Mucosa of rectum (tissue), 2 donors: ENCODE results near the gene HES6.
"Not testable (repeated sequence)": the region's sequence is repeated elsewhere in the genome, so short reads cannot be mapped to it uniquely, and the experiment has no call there.

Source experiments
- H3K27ac ChIP-seq, 2 donors: one replicate each; pipeline ENCODE4 v1.7.0; 2013; ENCODE audit warnings: inconsistent platforms in 2 of 2, low read depth in 2 of 2, low read length in 2 of 2
- H3K27me3 ChIP-seq, 2 donors: one replicate each; pipeline ENCODE4 v1.7.0; 2013; ENCODE audit warnings: low read length in 2 of 2; ENCODE audit not compliant: control insufficient read depth in 2 of 2, insufficient read depth in 2 of 2
- H3K36me3 ChIP-seq, 2 donors: one replicate each; pipeline ENCODE4 v1.7.0; 2013; ENCODE audit warnings: low read length in 2 of 2; ENCODE audit not compliant: control insufficient read depth in 2 of 2, insufficient read depth in 2 of 2
- H3K4me1 ChIP-seq, 2 donors: one replicate each; pipeline ENCODE4 v1.7.0; 2013; ENCODE audit warnings: low read length in 2 of 2, mild to moderate bottlenecking in 1 of 2; ENCODE audit not compliant: control insufficient read depth in 2 of 2, insufficient read depth in 2 of 2
- H3K4me3 ChIP-seq, 2 donors: one replicate each; pipeline ENCODE4 v1.7.0; 2013; ENCODE audit warnings: low read length in 2 of 2
- H3K9ac ChIP-seq, 2 donors: one replicate each; pipeline ENCODE4 v1.7.0; 2013; ENCODE audit warnings: low read length in 2 of 2, low read depth in 1 of 2, mild to moderate bottlenecking in 1 of 2
- H3K9me3 ChIP-seq, 2 donors: one replicate each; pipeline ENCODE4 v1.7.0; 2013; ENCODE audit warnings: low read length in 2 of 2; ENCODE audit not compliant: control insufficient read depth in 2 of 2
- donor health status: healthy.
- donor health status: Normal muscosa, but diverticular disease.

The HES6 gene

DNA sequence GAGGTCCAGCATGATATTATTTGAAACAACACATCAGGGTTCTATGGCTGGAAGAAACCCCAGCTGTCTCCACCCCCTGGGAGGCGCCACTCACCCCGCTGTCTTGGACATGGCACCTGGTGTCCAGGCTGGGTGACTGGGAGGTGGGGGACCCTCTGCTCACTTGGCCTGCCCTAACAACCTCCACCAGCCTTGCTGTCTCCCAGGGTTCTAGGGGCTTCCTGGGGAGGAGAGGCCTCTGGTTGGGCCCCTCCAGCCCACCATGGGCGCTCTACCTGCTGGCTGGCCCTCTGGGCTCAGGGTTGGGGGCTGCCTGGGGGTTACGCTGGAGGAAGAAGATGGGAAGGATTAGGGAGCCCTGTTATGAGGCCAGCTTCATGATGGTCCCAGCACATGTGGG, 32.3 kb upstream of the HES6 start:
- Histone ChIP-seq H3K27me3 (no peaks in the 10 kb centered on the region), H3K4me3 (no peak overlapping the region), H3K36me3 (peaks cover 75 to 77% of the 10 kb centered on the region in 2 donors), H3K4me1 (peaks cover 14 to 19% of the 10 kb centered on the region in 2 donors), H3K9ac (no peak overlapping the region), H3K27ac (no peak overlapping the region), H3K9me3 (no peaks in the 10 kb centered on the region)

DNA sequence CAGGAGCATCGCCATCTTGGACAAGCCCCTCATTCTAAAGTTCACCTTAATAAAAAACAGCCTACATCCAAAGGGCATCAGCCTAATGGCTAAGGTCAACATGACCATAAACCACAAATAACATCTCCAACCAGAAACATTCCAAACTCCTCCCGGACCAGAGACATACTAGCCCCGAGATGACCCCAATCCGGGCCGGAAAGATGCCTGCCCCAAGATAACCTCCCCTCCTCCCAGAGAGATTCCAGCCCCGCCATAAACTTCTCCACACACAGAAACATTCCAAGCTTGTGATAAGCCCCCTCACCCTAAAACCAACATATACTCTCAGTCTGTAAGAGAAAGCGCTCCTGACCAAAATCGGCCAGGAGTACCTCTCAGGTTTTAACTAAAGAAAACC, 31.8 kb upstream of the HES6 start:
- not testable (repeated sequence) for H3K9ac ChIP-seq, H3K27me3 ChIP-seq, H3K9me3 ChIP-seq, H3K27ac ChIP-seq, H3K4me3 ChIP-seq
- Histone ChIP-seq H3K36me3 (peaks cover 72 to 76% of the 10 kb centered on the region in 2 donors), H3K4me1 (peaks cover 14 to 19% of the 10 kb centered on the region in 2 donors)

DNA sequence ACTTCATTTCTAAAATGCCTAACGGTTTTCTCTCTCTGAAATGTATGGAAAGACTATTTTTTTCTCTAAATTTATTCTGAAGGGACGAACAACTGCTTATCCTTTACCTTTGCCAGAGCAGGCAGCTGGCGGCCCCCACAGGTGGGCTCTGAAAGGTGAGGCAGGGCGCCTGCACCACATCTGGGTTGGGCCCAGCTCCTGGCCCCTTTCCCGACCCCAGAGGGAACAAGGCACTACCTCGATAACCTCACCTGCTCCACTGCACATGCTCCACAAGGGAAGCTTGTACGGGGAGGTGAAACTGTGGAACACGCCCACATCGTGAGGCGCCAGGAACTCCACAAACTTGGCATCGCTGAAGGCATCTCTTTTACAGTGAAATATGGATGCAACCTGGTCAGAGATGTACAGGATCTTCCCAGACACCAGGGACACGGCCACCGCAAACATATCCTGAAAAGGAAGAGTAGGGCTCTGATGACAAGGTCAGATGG, 31.3 kb upstream of the HES6 start:
- Histone ChIP-seq H3K27ac (no peak overlapping the region), H3K4me3 (no peak overlapping the region), H3K9me3 (no peaks in the 10 kb centered on the region), H3K27me3 (no peaks in the 10 kb centered on the region), H3K36me3 (peaks cover 67 to 70% of the 10 kb centered on the region in 2 donors), H3K9ac (no peak overlapping the region), H3K4me1 (peaks cover 14 to 19% of the 10 kb centered on the region in 2 donors)

DNA sequence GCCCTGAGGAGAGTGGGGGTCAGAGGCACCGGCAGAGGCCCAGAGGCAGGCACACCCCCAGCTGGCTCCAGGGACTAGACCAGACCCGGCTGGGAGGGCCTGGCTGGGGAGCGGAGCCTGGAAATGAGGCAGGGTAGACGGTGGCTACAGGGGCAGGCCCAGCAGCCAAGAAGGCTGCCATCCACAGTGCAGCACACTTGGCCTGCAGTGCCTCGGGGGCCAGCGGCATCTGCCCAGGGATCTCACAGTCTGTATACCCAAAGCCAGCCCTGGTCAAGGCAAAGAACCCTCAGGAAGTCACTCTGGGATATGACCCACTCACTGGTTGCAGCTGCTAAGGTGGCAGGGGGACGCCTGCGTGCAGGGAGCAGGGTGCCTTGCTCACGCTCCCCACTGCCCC, 30.8 kb upstream of the HES6 start:
- no peak overlapping the region for H3K4me3 ChIP-seq
- peaks cover 65 to 67% of the 10 kb centered on the region in 2 donors for H3K36me3 ChIP-seq
- peaks cover 14 to 19% of the 10 kb centered on the region in 2 donors for H3K4me1 ChIP-seq
- H3K27ac ChIP-seq: no peak overlapping the region
- H3K9me3 ChIP-seq: no peaks in the 10 kb centered on the region
- no peak overlapping the region for H3K9ac ChIP-seq
- no peaks in the 10 kb centered on the region for H3K27me3 ChIP-seq

DNA sequence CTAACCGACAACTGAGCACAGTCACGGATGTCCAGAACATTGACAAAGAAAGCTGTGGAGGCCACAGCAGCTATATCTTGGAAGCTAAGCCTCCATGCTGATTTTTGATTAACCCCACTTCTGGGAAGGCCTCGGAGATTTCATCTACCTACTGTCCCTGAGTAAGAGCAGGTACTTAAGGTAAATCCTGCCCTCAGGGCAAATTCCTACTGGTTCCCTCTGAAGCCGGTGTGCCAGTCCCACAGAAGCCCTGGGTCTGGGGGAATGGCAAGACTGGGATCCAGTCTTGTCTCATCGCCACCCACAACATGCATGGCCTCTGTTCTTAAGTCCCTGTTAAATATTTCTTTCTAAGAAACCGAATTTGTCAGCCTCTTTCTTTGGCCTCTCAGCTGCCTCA, 29.9 kb upstream of the HES6 start:
- no peaks in the 10 kb centered on the region for H3K27me3 ChIP-seq
- H3K9ac ChIP-seq: no peak overlapping the region
- no peaks in the 10 kb centered on the region for H3K9me3 ChIP-seq
- H3K4me1 ChIP-seq: peaks cover 9 to 15% of the 10 kb centered on the region in 2 donors
- peaks cover 65 to 67% of the 10 kb centered on the region in 2 donors for H3K36me3 ChIP-seq
- no peak overlapping the region for H3K27ac ChIP-seq
- H3K4me3 ChIP-seq: no peak overlapping the region

DNA sequence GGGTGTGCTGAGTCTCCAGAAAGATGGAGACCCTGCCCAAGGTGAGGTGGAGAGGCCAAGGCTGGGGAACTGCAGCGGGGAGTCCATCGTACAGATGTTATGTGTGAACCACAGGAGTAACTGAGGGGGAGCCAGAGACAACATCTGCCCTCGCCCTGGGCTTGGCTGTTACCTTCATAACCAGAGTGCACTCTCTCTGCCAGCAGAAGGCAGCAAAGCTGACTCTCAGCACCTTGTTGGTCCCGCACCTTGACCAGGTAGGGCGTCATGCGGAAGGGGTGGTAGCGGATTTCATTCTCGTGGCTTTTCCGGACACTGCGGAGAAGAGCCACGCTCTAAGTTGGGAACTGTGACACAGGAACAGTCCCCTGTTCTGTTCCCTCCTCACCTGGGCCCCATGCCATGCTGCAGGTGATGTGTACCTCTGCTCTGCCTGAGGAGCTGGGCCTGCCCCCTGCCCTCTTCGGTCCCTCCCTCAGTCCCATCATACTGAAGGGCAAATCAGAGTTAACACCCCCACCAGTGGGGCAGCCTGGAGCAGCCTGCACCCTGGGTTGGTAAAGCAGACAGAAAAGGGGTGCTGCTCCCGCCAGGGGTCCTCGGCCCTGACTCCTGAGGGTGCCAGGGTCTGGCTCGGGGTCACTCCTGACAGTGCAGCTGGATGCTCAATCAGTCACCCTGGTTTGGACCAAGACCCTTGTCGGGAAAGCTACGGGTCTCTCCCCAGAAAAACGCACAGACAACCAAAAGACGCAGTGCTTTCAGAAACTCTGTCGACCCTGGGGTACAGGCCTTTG, 28.2 kb upstream of the HES6 start:
- H3K27me3 ChIP-seq: no peaks in the 10 kb centered on the region
- peaks cover 63 to 66% of the 10 kb centered on the region in 2 donors for H3K36me3 ChIP-seq
- H3K4me3 ChIP-seq: no peak overlapping the region
- peaks cover 10 to 16% of the 10 kb centered on the region in 2 donors for H3K4me1 ChIP-seq
- H3K27ac ChIP-seq: no peak overlapping the region
- H3K9ac ChIP-seq: no peak overlapping the region
- no peaks in the 10 kb centered on the region for H3K9me3 ChIP-seq

DNA sequence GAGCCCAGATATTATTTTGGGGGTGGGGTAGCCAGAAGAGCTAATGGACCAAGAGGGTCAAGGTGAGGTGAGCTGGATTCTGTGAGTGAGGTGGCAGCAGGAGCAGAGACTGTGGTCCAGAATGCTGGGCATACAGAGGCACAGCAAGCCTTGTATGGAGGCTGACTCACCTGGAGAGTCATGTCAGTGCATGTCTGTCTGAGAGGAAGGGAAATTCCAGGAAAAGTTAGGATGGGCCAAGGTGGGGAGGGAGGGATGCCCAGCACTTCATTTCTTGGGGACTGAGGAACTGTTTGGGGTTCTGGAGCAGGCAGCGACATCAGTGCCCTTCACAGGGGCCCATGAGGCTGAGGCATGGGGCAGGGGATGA, 27.5 kb upstream of the HES6 start:
- H3K9me3 ChIP-seq: no peaks in the 10 kb centered on the region
- no peak overlapping the region for H3K4me3 ChIP-seq
- H3K27ac ChIP-seq: no peak overlapping the region
- H3K27me3 ChIP-seq: no peaks in the 10 kb centered on the region
- peaks cover 16 to 17% of the 10 kb centered on the region in 2 donors for H3K4me1 ChIP-seq
- no peak overlapping the region for H3K9ac ChIP-seq
- peaks cover 62 to 64% of the 10 kb centered on the region in 2 donors for H3K36me3 ChIP-seq

DNA sequence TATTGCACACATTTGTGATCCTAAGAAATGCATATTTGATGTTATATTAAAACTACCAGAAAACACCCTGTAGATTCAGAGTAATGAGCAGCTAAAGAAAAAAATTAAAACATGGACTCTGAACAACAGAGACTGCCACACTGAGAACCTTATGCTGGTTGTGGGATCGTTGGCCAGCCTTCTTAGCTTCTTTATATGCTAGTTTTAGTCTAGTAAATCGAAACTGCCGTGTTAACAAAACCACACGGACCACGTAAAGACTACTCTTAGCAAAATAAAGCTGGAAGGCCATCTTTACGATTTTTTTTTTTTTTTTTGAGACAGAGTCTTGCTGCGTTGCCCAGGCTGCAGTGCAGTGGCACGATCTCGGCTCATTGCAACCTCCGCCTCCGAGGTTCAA, 25.8 kb upstream of the HES6 start:
- Histone ChIP-seq H3K9me3 (no peaks in the 10 kb centered on the region), H3K4me1 (peaks cover 16 to 17% of the 10 kb centered on the region in 2 donors), H3K4me3 (no peak overlapping the region), H3K9ac (no peak overlapping the region), H3K27ac (no peak overlapping the region), H3K27me3 (no peaks in the 10 kb centered on the region), H3K36me3 (peaks cover 64 to 67% of the 10 kb centered on the region in 2 donors)

DNA sequence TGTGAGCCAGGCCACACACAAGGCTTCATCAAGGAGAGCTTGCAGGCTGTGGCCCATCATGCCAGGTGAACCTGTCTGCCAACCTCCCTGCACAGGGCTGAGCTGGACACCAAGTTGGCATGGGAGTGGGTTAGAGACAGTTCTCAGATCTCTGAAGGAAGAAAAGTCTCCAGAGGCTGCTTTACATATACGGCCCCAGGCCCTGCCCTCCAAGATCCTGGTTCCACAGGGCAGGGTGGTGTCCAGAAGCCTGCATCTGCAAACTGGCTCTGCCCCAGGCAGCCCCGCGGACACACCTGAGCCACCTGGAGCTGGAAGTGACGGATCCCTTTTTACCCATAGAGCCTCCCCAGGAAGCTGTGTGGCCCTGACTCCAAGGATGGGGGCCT, 24.2 kb upstream of the HES6 start:
- Histone ChIP-seq H3K4me3 (no peak overlapping the region), H3K36me3 (peaks cover 63 to 69% of the 10 kb centered on the region in 2 donors), H3K4me1 (peaks cover 16 to 17% of the 10 kb centered on the region in 2 donors), H3K27me3 (no peaks in the 10 kb centered on the region), H3K27ac (peak overlapping the region; percentile 74 to 80), H3K9ac (peak overlapping the region in 1 of 2 donors; percentile 36), H3K9me3 (no peaks in the 10 kb centered on the region)

DNA sequence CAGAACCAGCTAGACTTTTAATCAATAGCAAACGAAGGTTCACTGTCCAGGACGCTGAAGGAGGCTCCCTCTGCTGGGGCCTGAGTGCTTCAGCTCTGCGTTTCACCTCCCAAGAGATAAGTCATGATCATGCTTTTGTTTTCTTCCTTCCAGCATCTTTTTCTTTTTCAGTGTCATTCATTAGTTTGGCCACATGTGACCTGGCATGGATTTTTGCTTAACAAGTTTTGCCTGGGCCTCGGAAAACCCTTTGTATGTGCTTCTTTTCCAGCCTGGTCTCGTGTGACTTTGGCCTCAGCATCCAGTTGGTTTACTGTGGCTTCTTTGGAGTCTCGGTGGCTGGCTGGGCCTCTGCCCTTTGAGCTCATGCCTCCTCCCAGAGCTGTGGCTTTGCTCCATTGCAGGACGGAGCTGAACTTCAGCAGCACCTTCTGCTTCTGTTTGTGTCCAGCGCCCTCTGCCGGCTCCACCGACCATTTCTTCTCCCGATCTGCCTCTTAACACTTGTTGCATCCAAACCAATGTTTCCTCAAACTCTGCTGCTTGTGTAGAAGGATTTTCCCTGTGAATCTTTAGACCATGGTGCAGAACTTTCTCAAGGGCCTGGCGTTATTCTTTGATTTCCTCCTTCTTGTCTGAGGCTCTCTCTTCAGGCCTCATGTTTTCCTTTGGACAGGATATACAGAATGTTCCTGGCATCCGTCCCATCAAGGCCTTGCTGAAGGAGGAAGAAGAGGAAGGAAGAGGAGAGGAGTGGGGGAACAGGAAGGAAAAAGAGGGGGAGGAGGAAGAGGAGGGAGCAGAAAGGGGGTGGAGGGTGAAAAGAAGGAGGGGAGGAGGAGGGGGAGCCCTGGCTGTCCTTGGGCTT, 23.6 kb upstream of the HES6 start:
- Histone ChIP-seq H3K27ac (peak overlapping the region; percentile 74 to 80), H3K36me3 (peaks cover 69% of the 10 kb centered on the region in 2 donors)

More for the DNA sequence above, 23.6 kb upstream of the HES6 start:
- Histone ChIP-seq H3K9ac (peak overlapping the region in 1 of 2 donors; percentile 36), H3K4me3 (no peak overlapping the region), H3K4me1 (peaks cover 16 to 17% of the 10 kb centered on the region in 2 donors), H3K27me3 (no peaks in the 10 kb centered on the region), H3K9me3 (no peaks in the 10 kb centered on the region)
